IMR-90 (cell line): Measurements from ENCODE around the gene CHGA. TPM values are rescaled to one million over a fixed set of nuclear protein-coding genes. Genes with fewer than 3 reads are reported as not detected.

Experiments
- ATAC-seq: fragments of 200-7000 bp; cut with Tn5 transposase; 2 replicates; pipeline ENCODE4 v1.9.1; 2020; ENCODE audit warnings: low read depth, mild to moderate bottlenecking, moderate library complexity
- BruUV-seq: library from RNA; stranded (reverse); fragments of 400-500 nt; replicated peaks from 2 replicates; lab custom pipeline; 2021; lab: Mats Ljungman, UMichigan
- CTCF ChIA-PET: fragments of 300-600 bp; formaldehyde crosslinking; extraction: SDS; loops from one replicate; lab custom pipeline; 2021; ENCODE audit warnings: antibody characterized with exemption; lab: Yijun Ruan, JAX
- POLR2A ChIA-PET: fragments of 300-600 bp; sonication (Branson Sonifier 250); formaldehyde crosslinking; loops from one replicate; lab custom pipeline; 2022; ENCODE audit warnings: antibody characterized with exemption; ENCODE audit not compliant: unreplicated experiment; lab: Charles Lee
- DNase-seq: peaks from one replicate; pipeline ENCODE4 v3.0.0; 2013
- H2AFZ ChIP-seq: replicated peaks from 2 replicates; pipeline ENCODE3; 2013; ENCODE audit warnings: low read length, mild to moderate bottlenecking; ENCODE audit not compliant: poor library complexity
- H2AK5ac ChIP-seq: 2 replicates; pipeline ENCODE4 v1.6.1; 2013; ENCODE audit warnings: low read depth, low read length, inconsistent platforms
- H2AK9ac ChIP-seq: replicated peaks from 2 replicates; pipeline ENCODE3; 2013; ENCODE audit warnings: mild to moderate bottlenecking, low read depth, low read length, moderate library complexity; ENCODE audit not compliant: poor library complexity
- H2BK120ac ChIP-seq: 2 replicates; pipeline ENCODE4 v1.6.1; 2013; ENCODE audit warnings: low read depth, low read length, inconsistent platforms
- H2BK15ac ChIP-seq: 3 replicates; pipeline ENCODE4 v1.6.1; 2013; ENCODE audit warnings: low read depth, low read length, inconsistent platforms
- H2BK20ac ChIP-seq: 2 replicates; pipeline ENCODE4 v1.6.1; 2013; ENCODE audit warnings: low read depth, mild to moderate bottlenecking, inconsistent platforms, low read length, moderate library complexity
- H2BK5ac ChIP-seq: 2 replicates; pipeline ENCODE4 v1.6.1; 2013; ENCODE audit warnings: mild to moderate bottlenecking, low read depth, low read length, inconsistent platforms; ENCODE audit not compliant: poor library complexity, severe bottlenecking
- H3K14ac ChIP-seq: replicated peaks from 2 replicates; pipeline ENCODE4 v1.6.1; 2013; ENCODE audit warnings: low read depth, low read length, inconsistent platforms
- H3K18ac ChIP-seq: 2 replicates; pipeline ENCODE4 v1.6.1; 2013; ENCODE audit warnings: low read depth, low read length, control low read depth
- H3K23ac ChIP-seq: 2 replicates; pipeline ENCODE4 v1.6.1; 2013; ENCODE audit warnings: low read depth, low read length, inconsistent platforms
- H3K27ac ChIP-seq: 2 replicates; pipeline ENCODE4 v1.5.1; 2013; ENCODE audit warnings: mild to moderate bottlenecking, control low read depth, low read length; ENCODE audit not compliant: insufficient read depth
- H3K27me3 ChIP-seq: 2 replicates; pipeline ENCODE4 v1.6.1; 2013; ENCODE audit warnings: low read length; ENCODE audit not compliant: control insufficient read depth, insufficient read depth
- H3K36me3 ChIP-seq: 2 replicates; pipeline ENCODE4 v1.6.1; 2013; ENCODE audit warnings: low read length, mixed read lengths; ENCODE audit not compliant: control insufficient read depth, insufficient read depth
- H3K4ac ChIP-seq: 2 replicates; pipeline ENCODE4 v1.6.1; 2013; ENCODE audit warnings: low read depth, low read length, inconsistent platforms
- H3K4me1 ChIP-seq: 2 replicates; pipeline ENCODE4 v1.6.1; 2013; ENCODE audit warnings: low read length, mixed read lengths; ENCODE audit not compliant: control insufficient read depth, insufficient read depth
- H3K4me2 ChIP-seq: 2 replicates; pipeline ENCODE4 v1.6.1; 2013; ENCODE audit warnings: low read depth, mild to moderate bottlenecking, control low read depth, low read length, moderate library complexity
- H3K4me3 ChIP-seq: 2 replicates; pipeline ENCODE4 v1.5.1; 2013; ENCODE audit warnings: low read depth, mild to moderate bottlenecking, control low read depth, low read length, moderate library complexity; ENCODE audit not compliant: insufficient read depth
- H3K56ac ChIP-seq: 2 replicates; pipeline ENCODE4 v1.6.1; 2013; ENCODE audit warnings: low read length, inconsistent platforms; ENCODE audit not compliant: insufficient read depth; ENCODE audit errors: extremely low read depth
- H3K79me1 ChIP-seq, 2 experiments: 2 replicates each; pipeline ENCODE4 v1.6.1; 2013; ENCODE audit warnings: low read length in 2 of 2, inconsistent platforms in 1 of 2, low read depth in 1 of 2
- H3K9ac ChIP-seq: 2 replicates; pipeline ENCODE4 v1.6.1; 2013; ENCODE audit warnings: low read depth, low read length, control low read depth
- H3K9me1 ChIP-seq: 2 replicates; pipeline ENCODE4 v1.6.1; 2013; ENCODE audit warnings: low read length, inconsistent platforms; ENCODE audit not compliant: insufficient read depth
- H3K9me3 ChIP-seq: 2 replicates; pipeline ENCODE4 v1.6.1; 2013; ENCODE audit warnings: low read length; ENCODE audit not compliant: control insufficient read depth, insufficient read depth
- H4K20me1 ChIP-seq: 2 replicates; pipeline ENCODE4 v1.6.1; 2013; ENCODE audit warnings: low read length, inconsistent platforms; ENCODE audit not compliant: insufficient read depth
- H4K5ac ChIP-seq: 2 replicates; pipeline ENCODE4 v1.6.1; 2013; ENCODE audit warnings: mild to moderate bottlenecking, low read depth, low read length, control low read depth
- H4K8ac ChIP-seq, 2 experiments: 2 replicates each; pipeline ENCODE4 v1.6.1; 2013; ENCODE audit warnings: low read depth in 2 of 2, low read length in 2 of 2, control low read depth in 1 of 2, inconsistent platforms in 1 of 2
- H4K91ac ChIP-seq: 2 replicates; pipeline ENCODE4 v1.6.1; 2013; ENCODE audit warnings: low read depth, low read length, inconsistent platforms; ENCODE audit not compliant: insufficient read depth
- FOS ChIP-seq: fragments of 150-350 bp; IDR thresholded peaks from 2 replicates; pipeline ENCODE4 v1.6.1; 2016; ENCODE audit warnings: low read depth, low read length
- POLR2A ChIP-seq: IDR thresholded peaks from 2 replicates; pipeline ENCODE4 v1.6.1; 2012; ENCODE audit warnings: mild to moderate bottlenecking, low read depth, low read length
- WGBS, 2 experiments: methylation state at CpG; one replicate each; pipeline versions ENCODE4 v1.1.5 to v1.1.7; 2013; ENCODE audit warnings: missing lambda C conversion rate in 2 of 2; ENCODE audit not compliant: insufficient read length in 1 of 2; ENCODE audit errors: extremely low coverage in 2 of 2; 5-methylcytosine and 5-hydroxymethylcytosine counted together
- dilution Hi-C: fragments of 300-500 bp; cut with HindIII; formaldehyde crosslinking; loops from one replicate; pipeline ENCODE4 v1.14.3; 2018; ENCODE audit warnings: low sequenced_read_pairs; ENCODE audit not compliant: unreplicated experiment
- in situ Hi-C: fragments of 300-500 bp; cut with MboI; formaldehyde crosslinking; loops from 3 replicates; pipeline ENCODE4 v1.14.3; 2019; ENCODE audit warnings: low sequenced_read_pairs, inconsistent platforms, mixed read lengths
- intact Hi-C: fragments of 100-400 bp; cut with micrococcal nuclease; formaldehyde crosslinking; loops from 2 replicates; pipeline ENCODE4 v1.10.0; 2022
- polyA plus RNA-seq, 3 experiments: library from polyadenylated mRNA; depleted of rRNA; stranded (reverse); fragments of >200 nt; gene quantifications; 2 replicates each; pipeline ENCODE4 v1.2.3, GENCODE V29; 2012; ENCODE audit warnings: low replicate concordance in 1 of 3
- total RNA-seq: library from RNA; depleted of rRNA; stranded (reverse); fragments of >200 nt; gene quantifications from 2 replicates; pipeline ENCODE4 v1.2.3, GENCODE V29; 2012

The CHGA gene
- total and polyA plus RNA-seq, 2 of the 4 experiments (the other 2 are of a cell fraction): not detected

DNA sequence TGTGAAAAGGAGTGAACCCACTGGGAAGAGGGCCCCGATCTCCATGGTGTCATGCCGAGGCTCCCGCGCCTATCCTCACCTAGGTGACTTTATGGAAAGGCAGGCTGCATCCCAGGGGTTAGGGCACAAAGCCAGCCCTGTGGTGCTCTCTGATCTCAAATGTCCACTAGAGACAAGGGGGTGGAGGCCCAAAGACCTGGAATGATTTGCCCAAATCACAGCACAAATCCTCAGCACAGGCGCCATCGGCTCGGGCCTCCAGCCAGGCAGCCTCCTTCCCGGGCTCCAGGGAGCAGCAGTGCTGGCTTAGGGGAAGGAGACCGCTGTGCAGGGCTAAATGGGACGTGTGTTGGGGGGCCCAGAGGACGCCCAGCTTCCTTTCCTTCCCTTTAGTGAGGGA, 17.6 kb downstream of the CHGA start:
- Histone ChIP-seq H2AK9ac (no peak overlapping the region), H3K79me1 (no peaks in the 10 kb centered on the region), H3K56ac (no peak overlapping the region), H3K4me1 (no peaks in the 10 kb centered on the region), H2AFZ (no peak overlapping the region), H2AK5ac (no peak overlapping the region), H2BK15ac (no peak overlapping the region), H4K91ac (no peak overlapping the region), H2BK20ac (no peak overlapping the region), H2BK5ac (no peak overlapping the region), H3K4me3 (no peak overlapping the region), H3K27ac (no peak overlapping the region), H3K9me3 (no peaks in the 10 kb centered on the region), H3K4ac (no peak overlapping the region), H2BK120ac (no peak overlapping the region), H3K9ac (no peak overlapping the region), H4K5ac (no peak overlapping the region), H3K4me2 (no peak overlapping the region), H4K8ac (no peak overlapping the region), H3K27me3 (no peaks in the 10 kb centered on the region), H3K14ac (no peak overlapping the region), H3K23ac (no peak overlapping the region), H3K18ac (no peak overlapping the region), H3K36me3 (no peaks in the 10 kb centered on the region; the same call in 1 of the 2 replicates), H3K9me1 (peaks cover 2% of the 10 kb centered on the region; the same call in 1 of the 2 replicates), H4K20me1 (no peaks in the 10 kb centered on the region)
- POLR2A ChIA-PET: no interaction called here
- CTCF ChIA-PET: no interaction called here
- no TSS peak for BruUV-seq
- intact Hi-C loops (no loop called here), in situ Hi-C loops (no loop called here), dilution Hi-C loops (no loop called here)
- no peak for ATAC-seq
- TF ChIP-seq POLR2A (no peak), FOS (no peak)
- DNase-seq: no peak
- no CpG with 5 or more reads among the region's 11 CpGs for WGBS, 2 experiments
